Panc1 (cell line): ENCODE data around the gene ACSL6. TPM values are rescaled to one million over a fixed set of nuclear protein-coding genes. Genes with fewer than 3 reads are reported as not detected.

ENCODE experiments used
- ATAC-seq: fragments of 200-7000 bp; cut with Tn5 transposase; 2 replicates; pipeline ENCODE4 v1.9.1; 2020; ENCODE audit warnings: mild to moderate bottlenecking, moderate library complexity
- BruUV-seq: library from RNA; stranded (reverse); fragments of 400-500 nt; replicated peaks from 2 replicates; lab custom pipeline; 2021; lab: Mats Ljungman, UMichigan
- CTCF ChIA-PET: fragments of 300-600 bp; sonication (Branson Sonifier 250); formaldehyde crosslinking; loops from one replicate; lab custom pipeline; 2022; ENCODE audit warnings: antibody characterized with exemption; lab: Charles Lee
- POLR2A ChIA-PET: fragments of 300-600 bp; sonication (Branson Sonifier 250); formaldehyde crosslinking; loops from one replicate; lab custom pipeline; 2022; ENCODE audit warnings: antibody characterized with exemption; lab: Charles Lee
- DNase-seq: peaks from one replicate; pipeline ENCODE4 v3.0.0-alpha.2; 2010; ENCODE audit warnings: low read depth, low spot score
- H3K27ac ChIP-seq: 2 replicates; pipeline ENCODE4 v1.5.1; 2011; ENCODE audit warnings: mild to moderate bottlenecking, low read length, inconsistent platforms
- H3K27me3 ChIP-seq: fragments of 200-500 bp; sonication (Bioruptor generic); 2 replicates; pipeline ENCODE4 v1.6.0; 2014; ENCODE audit warnings: low read length, inconsistent platforms; ENCODE audit not compliant: control insufficient read depth, insufficient read depth
- H3K36me3 ChIP-seq: fragments of 200-500 bp; sonication (Bioruptor generic); 2 replicates; pipeline ENCODE4 v1.5.1; 2014; ENCODE audit warnings: inconsistent platforms, mild to moderate bottlenecking, low read length, moderate library complexity; ENCODE audit not compliant: control insufficient read depth, insufficient read depth
- H3K4me1 ChIP-seq: 2 replicates; pipeline ENCODE4 v1.5.1; 2011; ENCODE audit warnings: inconsistent platforms, mild to moderate bottlenecking, low read length, moderate library complexity; ENCODE audit not compliant: control insufficient read depth, insufficient read depth
- H3K4me3 ChIP-seq, 2 experiments: 2 replicates each; pipeline ENCODE4 v1.5.1; 2011 to 2012; ENCODE audit warnings: low read depth in 2 of 2, low read length in 2 of 2, mild to moderate bottlenecking in 2 of 2, inconsistent platforms in 1 of 2, moderate library complexity in 1 of 2
- H3K9me3 ChIP-seq: fragments of 200-500 bp; sonication (Bioruptor generic); 2 replicates; pipeline ENCODE4 v1.5.1; 2014; ENCODE audit warnings: low read depth, mild to moderate bottlenecking, inconsistent platforms, low read length, moderate library complexity; ENCODE audit not compliant: control insufficient read depth, insufficient read depth
- POLR2AphosphoS5 ChIP-seq: IDR thresholded peaks from 2 replicates; pipeline ENCODE4 v1.6.1; 2012; ENCODE audit warnings: mild to moderate bottlenecking, low read depth, low read length, moderate library complexity
- REST ChIP-seq, 2 experiments: IDR thresholded peaks; 2 replicates each; pipeline ENCODE4 v1.6.1; 2011 to 2012; ENCODE audit warnings: low read depth in 2 of 2, control low read depth in 1 of 2, low read length in 1 of 2, mild to moderate bottlenecking in 1 of 2, moderate library complexity in 1 of 2; ENCODE audit not compliant: insufficient read depth in 1 of 2
- SIN3A ChIP-seq: IDR thresholded peaks from 2 replicates; pipeline ENCODE4 v1.6.1; 2012; ENCODE audit warnings: low read depth, mild to moderate bottlenecking, low read length, moderate library complexity, borderline replicate concordance; ENCODE audit not compliant: insufficient read depth
- TCF7L2 ChIP-seq: IDR thresholded peaks from 2 replicates; pipeline ENCODE4 v1.6.1; 2011; ENCODE audit warnings: mild to moderate bottlenecking, low read depth, low read length, inconsistent platforms
- in situ Hi-C: cut with HindIII; loops from 2 replicates; pipeline ENCODE4 v1.10.0; 2016; ENCODE audit warnings: low sequenced_read_pairs, low pct_unique_long_range_greater_than_20kb
- intact Hi-C: fragments of 100-400 bp; cut with micrococcal nuclease; formaldehyde crosslinking; loops from one replicate; pipeline ENCODE4 v1.10.0; 2022; ENCODE audit not compliant: unreplicated experiment
- total RNA-seq: library from RNA; stranded (reverse); gene quantifications from one replicate; pipeline ENCODE4 v1.2.1, GENCODE V29; 2021; ENCODE audit not compliant: unreplicated experiment
- TF ChIP-seq, protein P1 (sequence below): fragments of 450-650 bp; IDR thresholded peaks from 2 replicates; pipeline ENCODE4 v1.5.1; 2017; ENCODE audit warnings: mild to moderate bottlenecking

The ACSL6 gene
- total RNA-seq, 1 experiment from 2014 or later = 0.18 TPM

- ATAC-seq = no peak
- no peak overlapping the region for H3K27ac ChIP-seq
- DNase-seq = no peak
- no peaks in the 10 kb centered on the region for H3K9me3 ChIP-seq
- in situ Hi-C loops (no loop called here), intact Hi-C loops (no loop called here)
- BruUV-seq = no TSS peak
- ChIA-PET CTCF (no interaction called here), POLR2A (no interaction called here)
- TF ChIP-seq REST (IDR thresholded peaks at IDR 0.05; ENCODE audit: insufficient read depth in 1 of 2, low read depth in 2 of 2, low read length in 1 of 2) (no peak), SIN3A (no peak), TCF7L2 (no peak), POLR2AphosphoS5 (no peak)
- TF ChIP-seq, protein P1, sequence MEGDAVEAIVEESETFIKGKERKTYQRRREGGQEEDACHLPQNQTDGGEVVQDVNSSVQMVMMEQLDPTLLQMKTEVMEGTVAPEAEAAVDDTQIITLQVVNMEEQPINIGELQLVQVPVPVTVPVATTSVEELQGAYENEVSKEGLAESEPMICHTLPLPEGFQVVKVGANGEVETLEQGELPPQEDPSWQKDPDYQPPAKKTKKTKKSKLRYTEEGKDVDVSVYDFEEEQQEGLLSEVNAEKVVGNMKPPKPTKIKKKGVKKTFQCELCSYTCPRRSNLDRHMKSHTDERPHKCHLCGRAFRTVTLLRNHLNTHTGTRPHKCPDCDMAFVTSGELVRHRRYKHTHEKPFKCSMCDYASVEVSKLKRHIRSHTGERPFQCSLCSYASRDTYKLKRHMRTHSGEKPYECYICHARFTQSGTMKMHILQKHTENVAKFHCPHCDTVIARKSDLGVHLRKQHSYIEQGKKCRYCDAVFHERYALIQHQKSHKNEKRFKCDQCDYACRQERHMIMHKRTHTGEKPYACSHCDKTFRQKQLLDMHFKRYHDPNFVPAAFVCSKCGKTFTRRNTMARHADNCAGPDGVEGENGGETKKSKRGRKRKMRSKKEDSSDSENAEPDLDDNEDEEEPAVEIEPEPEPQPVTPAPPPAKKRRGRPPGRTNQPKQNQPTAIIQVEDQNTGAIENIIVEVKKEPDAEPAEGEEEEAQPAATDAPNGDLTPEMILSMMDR = no peak
- H3K4me3 ChIP-seq = no peak overlapping the region
- peaks cover 18% of the 10 kb centered on the region for H3K27me3 ChIP-seq
- H3K4me1 ChIP-seq = no peaks in the 10 kb centered on the region
- no peaks in the 10 kb centered on the region for H3K36me3 ChIP-seq
Observed at GRCh38 chr5:132020568-132021339, 9.3 kb upstream of the ACSL6 start.

DNA sequence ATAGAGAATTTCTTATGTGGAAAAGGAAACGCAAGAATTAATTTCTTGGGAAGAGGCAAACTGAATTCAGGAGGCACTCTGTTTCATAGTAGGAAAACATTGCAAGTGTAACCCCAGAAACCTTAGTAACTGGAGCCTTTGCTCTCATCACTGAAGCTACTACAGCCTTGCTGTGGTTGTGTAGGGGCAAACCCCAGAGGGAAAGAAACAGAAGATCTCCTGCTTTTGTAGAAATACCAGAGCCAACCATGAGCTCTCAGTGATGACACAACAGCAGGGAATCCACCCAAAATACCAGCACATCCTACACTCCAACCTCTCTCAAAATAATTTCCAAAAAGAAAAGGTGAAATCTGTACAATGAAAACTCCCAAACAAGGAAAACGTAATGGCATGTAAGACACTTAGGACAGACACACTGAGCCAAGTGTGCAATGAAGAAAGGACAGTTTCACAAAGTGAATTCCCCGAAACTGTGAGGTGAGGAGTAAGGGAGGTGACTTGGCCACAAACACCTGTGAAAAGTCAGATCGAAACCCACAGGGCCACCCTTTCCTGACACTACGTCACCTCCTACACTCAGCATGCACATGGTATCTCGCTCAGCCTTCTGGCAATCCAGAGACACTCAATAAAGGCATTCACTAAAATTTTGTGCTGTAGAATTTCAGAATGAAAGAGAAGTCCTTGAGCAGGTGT is 8.5 kb upstream of the ACSL6 start:
- Histone ChIP-seq H3K36me3 (no peaks in the 10 kb centered on the region), H3K9me3 (no peaks in the 10 kb centered on the region), H3K27me3 (peaks cover 18% of the 10 kb centered on the region), H3K4me1 (no peaks in the 10 kb centered on the region), H3K27ac (no peak overlapping the region), H3K4me3 (no peak overlapping the region)
- POLR2A ChIA-PET = no interaction called here
- DNase-seq (no peak), ATAC-seq (no peak)
- no TSS peak for BruUV-seq
- intact Hi-C loops (no loop called here), in situ Hi-C loops (no loop called here)
- CTCF ChIA-PET = no interaction called here
- TF ChIP-seq POLR2AphosphoS5 (no peak), SIN3A (no peak), REST (IDR thresholded peaks at IDR 0.05; ENCODE audit: insufficient read depth in 1 of 2, low read depth in 2 of 2, low read length in 1 of 2) (no peak), TCF7L2 (no peak)
- TF ChIP-seq, protein P1 = no peak
